Loucy (cell line): ENCODE measurements around the gene C6orf163.

Source experiments
- H2AFZ ChIP-seq: fragments of 200-600 bp; sonication (generic); 2 replicates; pipeline ENCODE4 v1.6.0; 2016; ENCODE audit warnings: antibody characterized with exemption, mild to moderate bottlenecking, low read length, moderate library complexity
- H3F3A ChIP-seq: fragments of 200-600 bp; 2 replicates; pipeline ENCODE4 v1.6.0; 2016; ENCODE audit warnings: antibody characterized with exemption, low read depth, mild to moderate bottlenecking
- H3K27me3 ChIP-seq: fragments of 200-600 bp; sonication (generic); 2 replicates; pipeline ENCODE4 v1.6.1; 2014; ENCODE audit warnings: low read length, mild to moderate bottlenecking; ENCODE audit not compliant: insufficient read depth, poor library complexity, severe bottlenecking
- H3K36me3 ChIP-seq: fragments of 200-600 bp; sonication (generic); 2 replicates; pipeline ENCODE4 v1.6.1; 2016; ENCODE audit warnings: low read length; ENCODE audit not compliant: insufficient read depth
- H3K4me1 ChIP-seq: fragments of 200-600 bp; sonication (generic); 2 replicates; pipeline ENCODE4 v1.5.1; 2014; ENCODE audit warnings: low read length, mild to moderate bottlenecking; ENCODE audit not compliant: insufficient read depth, poor library complexity, severe bottlenecking
- H3K4me2 ChIP-seq: fragments of 200-600 bp; sonication (generic); 2 replicates; pipeline ENCODE4 v1.6.0; 2014; ENCODE audit warnings: antibody characterized with exemption, low read length, low read depth, mild to moderate bottlenecking; ENCODE audit not compliant: poor library complexity, severe bottlenecking
- H3K4me3 ChIP-seq: fragments of 200-600 bp; sonication (generic); 2 replicates; pipeline ENCODE4 v1.5.1; 2014; ENCODE audit warnings: low read length, mild to moderate bottlenecking, mixed read lengths; ENCODE audit not compliant: poor library complexity, severe bottlenecking
- H3K79me2 ChIP-seq: fragments of 200-600 bp; sonication (generic); 2 replicates; pipeline ENCODE4 v1.6.1; 2014; ENCODE audit warnings: low read length; ENCODE audit not compliant: insufficient read depth
- H3K9ac ChIP-seq: fragments of 200-600 bp; sonication (generic); 2 replicates; pipeline ENCODE4 v1.6.0; 2014; ENCODE audit warnings: mild to moderate bottlenecking, low read depth, low read length, moderate library complexity; ENCODE audit not compliant: poor library complexity, severe bottlenecking
- H3K9me2 ChIP-seq: fragments of 200-600 bp; sonication (generic); replicated peaks from 2 replicates; pipeline ENCODE4 v1.6.1; 2016; ENCODE audit warnings: low read depth, low read length, mixed read lengths
- H3K9me3 ChIP-seq: fragments of 200-600 bp; sonication (generic); 2 replicates; pipeline ENCODE4 v1.6.1; 2014; ENCODE audit warnings: mild to moderate bottlenecking, antibody characterized with exemption, low read length, low read depth; ENCODE audit not compliant: insufficient read depth
- H4K20me1 ChIP-seq: fragments of 200-600 bp; sonication (generic); 2 replicates; pipeline ENCODE4 v1.6.0; 2014; ENCODE audit warnings: antibody characterized with exemption, low read length, mild to moderate bottlenecking; ENCODE audit not compliant: insufficient read depth, poor library complexity, severe bottlenecking
- EZH2phosphoT487 ChIP-seq: fragments of 200-600 bp; IDR thresholded peaks from 2 replicates; pipeline ENCODE4 v1.6.1; 2018; ENCODE audit warnings: antibody characterized with exemption, mild to moderate bottlenecking, moderate library complexity, borderline replicate concordance
- TF ChIP-seq, protein P1 (sequence below): fragments of 200-600 bp; sonication (generic); conservative IDR thresholded peaks from 2 replicates; pipeline ENCODE4 v1.5.1; 2014; ENCODE audit warnings: mild to moderate bottlenecking, antibody characterized with exemption, low read length

The C6orf163 gene

DNA sequence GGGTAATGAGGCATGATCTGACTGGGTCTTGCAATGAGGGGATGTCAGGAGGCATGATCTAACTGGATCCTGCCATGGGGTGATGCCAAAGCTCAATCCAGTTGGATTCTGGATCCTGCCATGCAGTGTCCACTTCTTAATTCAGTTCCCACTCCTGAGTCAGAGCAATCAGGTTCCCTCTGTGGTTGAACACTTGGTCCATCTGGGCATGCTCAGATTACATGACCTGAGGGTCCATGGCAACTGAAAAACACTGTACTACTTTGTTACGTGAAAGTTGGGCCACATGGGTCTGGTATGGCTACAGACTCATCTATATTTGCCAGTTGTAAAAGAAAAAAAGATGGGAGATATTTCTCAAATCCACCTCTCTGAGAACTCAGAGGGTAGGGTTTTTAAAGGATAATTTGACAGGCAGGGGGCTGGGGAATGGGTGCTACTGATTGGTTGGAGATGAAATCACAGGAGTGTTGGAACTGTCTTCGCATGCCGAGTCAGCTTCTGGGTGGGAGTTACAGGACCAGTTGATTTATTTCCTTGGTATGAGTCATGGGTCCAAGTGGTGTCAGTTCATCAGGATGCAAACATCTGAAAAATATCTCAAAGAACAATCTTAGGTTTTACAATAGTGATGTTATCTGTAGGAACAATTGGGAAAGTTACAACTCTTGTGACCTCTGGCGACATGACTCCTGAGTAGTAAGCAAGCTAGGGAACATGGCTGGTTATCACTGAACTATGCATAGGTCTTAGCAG, 21.6 kb downstream of the C6orf163 start:
- TF ChIP-seq, protein P1, sequence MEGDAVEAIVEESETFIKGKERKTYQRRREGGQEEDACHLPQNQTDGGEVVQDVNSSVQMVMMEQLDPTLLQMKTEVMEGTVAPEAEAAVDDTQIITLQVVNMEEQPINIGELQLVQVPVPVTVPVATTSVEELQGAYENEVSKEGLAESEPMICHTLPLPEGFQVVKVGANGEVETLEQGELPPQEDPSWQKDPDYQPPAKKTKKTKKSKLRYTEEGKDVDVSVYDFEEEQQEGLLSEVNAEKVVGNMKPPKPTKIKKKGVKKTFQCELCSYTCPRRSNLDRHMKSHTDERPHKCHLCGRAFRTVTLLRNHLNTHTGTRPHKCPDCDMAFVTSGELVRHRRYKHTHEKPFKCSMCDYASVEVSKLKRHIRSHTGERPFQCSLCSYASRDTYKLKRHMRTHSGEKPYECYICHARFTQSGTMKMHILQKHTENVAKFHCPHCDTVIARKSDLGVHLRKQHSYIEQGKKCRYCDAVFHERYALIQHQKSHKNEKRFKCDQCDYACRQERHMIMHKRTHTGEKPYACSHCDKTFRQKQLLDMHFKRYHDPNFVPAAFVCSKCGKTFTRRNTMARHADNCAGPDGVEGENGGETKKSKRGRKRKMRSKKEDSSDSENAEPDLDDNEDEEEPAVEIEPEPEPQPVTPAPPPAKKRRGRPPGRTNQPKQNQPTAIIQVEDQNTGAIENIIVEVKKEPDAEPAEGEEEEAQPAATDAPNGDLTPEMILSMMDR: no peak
- TF ChIP-seq EZH2phosphoT487: no peak
- no peak overlapping the region for H3K9ac ChIP-seq
- H3K79me2 ChIP-seq: no peaks in the 10 kb centered on the region
- no peaks in the 10 kb centered on the region for H4K20me1 ChIP-seq
- H3K9me3 ChIP-seq: no peaks in the 10 kb centered on the region
- no peaks in the 10 kb centered on the region for H3F3A ChIP-seq
- H3K4me3 ChIP-seq: no peak overlapping the region
- no peak overlapping the region for H3K4me2 ChIP-seq
- H2AFZ ChIP-seq: no peak overlapping the region
- no peaks in the 10 kb centered on the region for H3K4me1 ChIP-seq
- H3K36me3 ChIP-seq: no peaks in the 10 kb centered on the region
- no peaks in the 10 kb centered on the region for H3K9me2 ChIP-seq
- H3K27me3 ChIP-seq: no peaks in the 10 kb centered on the region

DNA sequence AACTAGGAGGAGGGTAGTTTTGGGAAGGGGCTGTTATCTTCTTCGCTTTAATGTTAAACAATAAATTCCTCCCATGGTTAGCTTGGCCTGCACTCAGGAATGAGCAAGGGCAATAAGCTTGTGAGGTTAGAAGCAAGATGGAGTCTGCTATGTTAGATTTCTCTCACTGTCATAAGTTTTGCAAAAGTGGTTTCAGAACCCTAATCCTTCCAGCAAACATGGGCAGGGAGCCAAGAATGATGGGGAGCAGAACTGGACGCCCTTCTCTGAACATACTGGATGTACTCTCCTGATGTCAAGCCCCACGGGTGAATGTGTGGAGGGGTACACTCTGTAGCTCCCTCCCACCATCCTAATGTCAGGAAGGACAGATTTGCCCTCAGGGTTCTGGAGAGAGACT, 22.3 kb downstream of the C6orf163 start:
- H3K4me3 ChIP-seq: no peak overlapping the region
- no peaks in the 10 kb centered on the region for H3K27me3 ChIP-seq
- H3K4me1 ChIP-seq: no peaks in the 10 kb centered on the region
- H3K9me2 ChIP-seq: no peaks in the 10 kb centered on the region
- H4K20me1 ChIP-seq: no peaks in the 10 kb centered on the region
- H3K79me2 ChIP-seq: no peaks in the 10 kb centered on the region
- no peak overlapping the region for H2AFZ ChIP-seq
- no peak overlapping the region for H3K9ac ChIP-seq
- H3K4me2 ChIP-seq: no peak overlapping the region
- H3F3A ChIP-seq: no peaks in the 10 kb centered on the region
- H3K9me3 ChIP-seq: no peaks in the 10 kb centered on the region
- TF ChIP-seq EZH2phosphoT487: no peak
- no peaks in the 10 kb centered on the region for H3K36me3 ChIP-seq

DNA sequence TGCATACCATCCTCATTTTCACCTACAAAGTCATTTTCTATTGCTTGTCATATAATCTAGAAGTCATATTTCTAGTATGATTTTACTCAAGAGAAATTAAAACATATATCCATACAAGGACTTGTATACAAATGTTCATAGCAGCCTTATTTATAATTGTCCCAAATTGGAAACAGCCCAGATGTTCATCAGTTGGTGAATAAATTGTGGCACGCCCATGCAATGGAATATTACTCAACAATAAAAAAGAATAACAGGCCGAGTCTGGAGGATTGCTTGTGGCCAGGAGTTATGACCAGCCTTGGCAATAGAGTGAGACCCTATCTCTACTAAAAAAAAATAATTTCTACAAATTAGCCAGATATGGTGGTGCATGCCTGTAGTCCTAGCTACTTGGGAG, 28.8 kb downstream of the C6orf163 start:
- Histone ChIP-seq H3K9me3 (peaks cover 2% of the 10 kb centered on the region; the same call in 1 of the 2 replicates), H3K4me2 (no peak overlapping the region), H3K4me1 (no peaks in the 10 kb centered on the region), H3K36me3 (no peaks in the 10 kb centered on the region), H3K9me2 (no peaks in the 10 kb centered on the region), H3K79me2 (no peaks in the 10 kb centered on the region), H3K9ac (no peak overlapping the region), H2AFZ (no peak overlapping the region), H3K4me3 (no peak overlapping the region), H3K27me3 (no peaks in the 10 kb centered on the region), H4K20me1 (no peaks in the 10 kb centered on the region), H3F3A (no peaks in the 10 kb centered on the region)
- no peak for TF ChIP-seq EZH2phosphoT487
- TF ChIP-seq, protein P1: no peak

DNA sequence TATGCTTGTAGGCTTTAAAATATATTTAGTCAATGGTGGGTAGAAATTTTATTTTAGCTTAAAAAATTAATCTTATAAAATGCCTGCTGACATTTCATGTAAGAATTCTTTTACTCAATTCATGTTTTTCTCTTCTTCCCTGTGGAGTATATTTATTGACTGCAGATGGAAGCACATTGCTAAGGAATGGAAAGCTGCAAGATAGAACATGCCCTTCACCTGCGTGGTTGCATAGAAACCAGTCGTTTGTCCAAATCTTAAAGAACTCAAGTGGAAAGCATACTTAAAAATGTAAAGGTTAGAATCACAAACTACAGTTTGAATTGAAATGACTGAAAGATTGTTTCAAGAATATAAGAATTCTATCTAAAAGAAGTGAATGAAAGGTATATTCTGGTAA, 30.7 kb downstream of the C6orf163 start:
- Histone ChIP-seq H3K27me3 (no peaks in the 10 kb centered on the region), H3K36me3 (no peaks in the 10 kb centered on the region), H3K4me1 (no peaks in the 10 kb centered on the region), H3K9ac (no peak overlapping the region), H3K9me3 (peaks cover 2% of the 10 kb centered on the region; the same call in 1 of the 2 replicates), H3K4me2 (no peak overlapping the region), H4K20me1 (no peaks in the 10 kb centered on the region), H3F3A (no peaks in the 10 kb centered on the region), H3K79me2 (no peaks in the 10 kb centered on the region), H2AFZ (no peak overlapping the region), H3K4me3 (no peak overlapping the region), H3K9me2 (no peaks in the 10 kb centered on the region)
- TF ChIP-seq, protein P1: no peak
- TF ChIP-seq EZH2phosphoT487: no peak
